ENCODE results near the gene GSS. TPM values are rescaled to one million over a fixed set of nuclear protein-coding genes. Genes with fewer than 3 reads are reported as not detected.

GSS gene
- total and polyA plus RNA-seq, 2 of the 8 experiments (the other 6 are each of a cell fraction or from before 2014, with no cell fraction given), result 34.6 to 43.2 TPM

DNA sequence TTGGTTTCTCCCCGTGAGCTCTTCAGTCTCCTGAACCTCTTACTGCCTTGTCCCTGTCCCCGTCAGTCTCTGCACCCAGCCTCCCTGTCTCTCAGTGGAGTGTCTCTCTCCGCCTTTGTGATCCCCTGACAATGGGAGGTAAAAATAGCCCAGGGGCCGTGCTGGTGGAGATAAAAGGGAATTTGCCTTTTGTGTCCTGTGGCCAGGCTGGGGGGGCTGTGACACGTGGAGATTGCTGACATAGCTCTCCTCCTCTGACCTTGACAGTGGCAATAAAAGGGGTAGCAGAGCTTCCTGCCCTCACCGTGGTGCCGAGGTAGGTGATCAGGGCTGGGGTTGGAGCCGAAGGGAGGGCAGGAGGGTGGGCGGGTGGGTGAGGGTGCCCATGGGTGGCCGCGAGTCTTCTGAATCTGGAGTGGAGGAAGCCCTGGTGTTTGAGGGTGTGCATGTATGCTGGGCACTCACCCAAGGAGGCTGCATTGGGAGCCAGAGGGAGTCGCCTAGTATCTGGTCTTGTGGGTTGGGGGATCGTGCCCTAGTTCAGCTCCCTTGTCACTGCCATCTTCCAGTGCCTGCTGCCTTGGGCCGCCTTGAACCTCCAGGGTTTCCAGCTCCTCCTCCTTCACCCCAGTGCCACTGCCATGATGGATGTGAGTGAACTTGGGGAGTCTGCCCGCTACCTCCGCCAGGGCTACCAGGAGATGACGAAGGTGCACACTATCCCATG lies 21.9 kb upstream of the GSS start (continued):
- TF ChIP-seq FOSL1 (IDR thresholded peaks at IDR 0.05; ENCODE audit: insufficient read depth, low read depth, low read length) (no peak), EGR1 (IDR thresholded peaks at IDR 0.05; ENCODE audit: borderline replicate concordance, low read depth, low read length) (no peak), KDM1A (IDR thresholded peaks at IDR 0.05; ENCODE audit: borderline replicate concordance, low read length) (no peak)

All from H1 (cell line).